Tibial artery (tissue), 4 donors: Measurements from ENCODE around the gene LPO.

Experiments used
- DNase-seq, 2 donors: peaks; one replicate each; pipeline ENCODE4 v3.0.0-alpha.2; 2019
- H3K27ac ChIP-seq, 2 donors: fragments of 200-600 bp; sonication (generic) in 1 of 2; 1 replicate in 1 of 2; 2 replicates in 1 of 2; pipeline ENCODE4 v1.5.1; 2018 to 2019; ENCODE audit warnings: mild to moderate bottlenecking in 1 of 2
- H3K27me3 ChIP-seq, 2 donors: fragments of 200-600 bp; sonication (generic) in 1 of 2; one replicate each; pipeline versions ENCODE4 v1.5.1 to v1.6.0; 2016 to 2019
- H3K36me3 ChIP-seq, 3 donors: fragments of 200-600 bp; sonication (generic) in 2 of 3; one replicate each; pipeline ENCODE4 v1.5.1; 2016 to 2019; ENCODE audit warnings: mild to moderate bottlenecking in 2 of 3
- H3K4me1 ChIP-seq, 4 donors: fragments of 200-600 bp; sonication (generic) in 2 of 4; 1 replicate in 3 of 4; 2 replicates in 1 of 4; pipeline ENCODE4 v1.5.1; 2016 to 2019
- H3K4me3 ChIP-seq, 2 donors: fragments of 200-600 bp; sonication (generic) in 1 of 2; 1 replicate in 1 of 2; 2 replicates in 1 of 2; pipeline ENCODE4 v1.5.1; 2018 to 2019; ENCODE audit warnings: mild to moderate bottlenecking in 2 of 2
- H3K9me3 ChIP-seq, 3 donors: fragments of 200-600 bp; sonication (generic) in 1 of 3; one replicate each; pipeline ENCODE4 v1.5.1; 2016 to 2019
- CTCF ChIP-seq, 2 experiments: fragments of 200-600 bp in 1 of 2; fragments of 450-650 bp in 1 of 2; IDR thresholded peaks; one replicate each; pipeline ENCODE4 v1.5.1; 2017 to 2019; ENCODE audit warnings: antibody characterized with exemption in 2 of 2, mild to moderate bottlenecking in 1 of 2, moderate library complexity in 1 of 2
- intact Hi-C: fragments of 100-400 bp; cut with DNase I; formaldehyde crosslinking; loops from one replicate; pipeline ENCODE4 v1.15.0; 2023; ENCODE audit warnings: low total_unique reads

The LPO gene

GRCh38 chr17:58315750-58316149, 77.4 kb downstream of the LPO start:
- DNase-seq: no peak
- H3K9me3 ChIP-seq: no peaks in the 10 kb centered on the region
- no peak overlapping the region for H3K27ac ChIP-seq
- H3K4me1 ChIP-seq: no peaks in the 10 kb centered on the region
- intact Hi-C loops: no loop called here
- H3K36me3 ChIP-seq: peaks cover 0 to 59% (median 0%) of the 10 kb centered on the region in 3 donors
- no peak overlapping the region for H3K4me3 ChIP-seq
- no peak for TF ChIP-seq CTCF (IDR thresholded peaks at IDR 0.05)
- no peaks in the 10 kb centered on the region for H3K27me3 ChIP-seq

GRCh38 chr17:58316260-58316960, 78.0 kb downstream of the LPO start:
- H3K27ac ChIP-seq: no peak overlapping the region
- peaks cover 0 to 58% (median 0%) of the 10 kb centered on the region in 3 donors for H3K36me3 ChIP-seq
- intact Hi-C loops: no loop called here
- TF ChIP-seq CTCF (IDR thresholded peaks at IDR 0.05): no peak
- no peaks in the 10 kb centered on the region for H3K27me3 ChIP-seq
- no peaks in the 10 kb centered on the region for H3K4me1 ChIP-seq
- no peak overlapping the region for H3K4me3 ChIP-seq
- peak; percentile 13 to 34 for DNase-seq
- H3K9me3 ChIP-seq: no peaks in the 10 kb centered on the region

- DNase-seq: peak; percentile 21 to 61
- intact Hi-C loops: no loop called here
- peak; percentile 28 to 37 for TF ChIP-seq CTCF (IDR thresholded peaks at IDR 0.05)
- Histone ChIP-seq H3K27me3 (no peaks in the 10 kb centered on the region), H3K4me3 (no peak overlapping the region), H3K27ac (no peak overlapping the region), H3K9me3 (no peaks in the 10 kb centered on the region), H3K4me1 (no peaks in the 10 kb centered on the region), H3K36me3 (peaks cover 0 to 52% (median 0%) of the 10 kb centered on the region in 3 donors)
These were observed 79.2 kb downstream of the LPO start for GRCh38 chr17:58317421-58318064.

- H3K27ac ChIP-seq: no peak overlapping the region
- H3K9me3 ChIP-seq: no peaks in the 10 kb centered on the region
- H3K4me3 ChIP-seq: no peak overlapping the region
- TF ChIP-seq CTCF (IDR thresholded peaks at IDR 0.05): no peak
- peaks cover 0 to 51% (median 0%) of the 10 kb centered on the region in 3 donors for H3K36me3 ChIP-seq
- intact Hi-C loops: no loop called here
- no peaks in the 10 kb centered on the region for H3K27me3 ChIP-seq
- peak in 1 of 2 donors; percentile 44 for DNase-seq
- peaks cover 0 to under 1% (median 0%) of the 10 kb centered on the region in 4 donors for H3K4me1 ChIP-seq
These were observed 79.7 kb downstream of the LPO start for GRCh38 chr17:58318065-58318481.
